K562 treated with DMSO at 1 percent for 24 hours (cell line): ENCODE data around the gene BAIAP2L1. TPM values are rescaled to one million over a fixed set of nuclear protein-coding genes. Genes with fewer than 3 reads are reported as not detected.

Experiments
- total RNA-seq: library from RNA; unstranded; fragments of 300-600 nt; gene quantifications from 2 replicates; pipeline ENCODE4 v1.2.3, GENCODE V29; 2022; ENCODE audit warnings: low read depth; ENCODE audit not compliant: insufficient read depth

The BAIAP2L1 gene
- 14.8 and 14.9 TPM in 2 replicates for total RNA-seq

GRCh38 chr7:98400542-98401340, at the start of gene BAIAP2L1:
TSS of gene BAIAP2L1 (minus strand) at chr7:98401090. CDS start at chr7:98400852, 238 bp downstream.

GRCh38 chr7:98280791-98281756, 119.8 kb downstream of the BAIAP2L1 start, which contains the start of gene BRI3:
TSS of gene BRI3 (plus strand) at chr7:98281686. CDS start at chr7:98281796, 110 bp downstream.

GRCh38 chr7:98251601-98252424, 149.1 kb downstream of the BAIAP2L1 start, which contains the start of gene TECPR1:
TSS of gene TECPR1 (minus strand) at chr7:98252232. CDS start at chr7:98246146, 6,086 bp downstream.

Other genes starting within 250 kb of the BAIAP2L1 start
- 3.0 and 7.9 TPM in 2 replicates for gene BHLHA15, start 189.7 kb downstream of the BAIAP2L1 start, total RNA-seq
- gene TECPR1, start 148.9 kb downstream of the BAIAP2L1 start, total RNA-seq = 15.8 and 18.4 TPM in 2 replicates
- 201 and 236 TPM in 2 replicates for gene BRI3, start 119.4 kb downstream of the BAIAP2L1 start, total RNA-seq
- 0.22 and 0.28 TPM in 2 replicates for gene NPTX2, start 216.2 kb upstream of the BAIAP2L1 start, total RNA-seq